NK-92 (cell line): Measurements from ENCODE around the gene AKR7A3.
"Not testable (repeated sequence)": the region's sequence is repeated elsewhere in the genome, so short reads cannot be mapped to it uniquely, and the experiment has no call there.

Experiments
- DNase-seq: peaks from one replicate; lab custom pipeline; 2025; ENCODE audit not compliant: unreplicated experiment; lab: John Stamatoyannopoulos, UW

Gene AKR7A3

DNA sequence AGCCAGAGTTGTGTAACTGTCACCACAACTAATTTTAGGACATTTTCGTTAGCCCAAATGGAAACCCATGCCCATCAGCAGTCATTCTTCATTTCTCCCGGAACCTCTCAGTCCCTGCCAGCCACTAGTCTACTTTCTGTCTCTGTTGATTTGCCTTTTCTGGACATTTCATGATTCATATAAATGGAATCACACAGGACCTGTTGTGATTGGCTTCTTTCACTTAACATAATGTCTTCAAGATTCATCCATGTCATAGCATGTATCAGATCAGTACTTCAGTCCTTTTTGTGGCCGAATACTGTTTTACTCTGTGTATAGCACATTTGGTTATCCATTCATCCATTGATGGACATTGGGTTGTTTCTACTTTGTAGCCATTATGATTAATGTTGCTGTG, 30.6 kb upstream of the AKR7A3 start:
- no peak for DNase-seq

DNA sequence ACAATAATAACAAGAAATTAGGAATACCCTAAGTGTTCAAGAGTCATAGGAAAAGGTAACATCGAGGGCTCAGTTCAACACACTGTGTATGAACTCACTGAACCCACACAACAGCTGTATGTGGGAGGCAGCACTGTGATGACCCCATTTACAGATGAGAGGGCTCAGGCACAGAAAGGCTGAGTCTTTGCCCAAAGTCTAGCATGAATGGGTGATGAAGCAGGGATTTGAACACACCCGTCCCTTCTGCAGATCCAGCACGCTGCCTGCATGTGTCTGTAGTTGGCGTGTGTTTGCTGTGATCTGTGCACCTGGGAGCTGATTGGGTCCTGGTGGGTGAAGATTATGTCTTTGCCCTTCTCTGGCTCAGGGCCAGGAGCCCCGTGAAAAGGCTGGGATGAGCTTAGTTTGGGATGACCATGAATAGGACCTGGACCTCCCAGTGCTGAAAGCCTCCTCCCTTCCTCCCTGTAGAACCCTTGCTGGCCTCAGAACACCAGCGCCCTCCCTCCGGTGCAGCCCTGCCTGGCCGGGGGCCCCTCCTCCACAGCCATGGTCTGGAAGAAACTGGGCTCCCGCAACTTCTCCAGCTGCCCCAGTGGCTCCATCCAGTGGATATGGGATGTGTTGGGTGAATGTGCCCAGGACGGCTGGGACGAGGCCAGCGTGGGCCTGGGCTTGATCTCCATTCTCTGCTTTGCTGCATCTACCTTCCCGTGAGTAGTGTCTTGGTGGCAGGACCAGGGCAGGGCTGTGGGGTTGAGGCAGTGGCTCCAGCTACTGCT, 28.7 kb upstream of the AKR7A3 start:
- no peak for DNase-seq

DNA sequence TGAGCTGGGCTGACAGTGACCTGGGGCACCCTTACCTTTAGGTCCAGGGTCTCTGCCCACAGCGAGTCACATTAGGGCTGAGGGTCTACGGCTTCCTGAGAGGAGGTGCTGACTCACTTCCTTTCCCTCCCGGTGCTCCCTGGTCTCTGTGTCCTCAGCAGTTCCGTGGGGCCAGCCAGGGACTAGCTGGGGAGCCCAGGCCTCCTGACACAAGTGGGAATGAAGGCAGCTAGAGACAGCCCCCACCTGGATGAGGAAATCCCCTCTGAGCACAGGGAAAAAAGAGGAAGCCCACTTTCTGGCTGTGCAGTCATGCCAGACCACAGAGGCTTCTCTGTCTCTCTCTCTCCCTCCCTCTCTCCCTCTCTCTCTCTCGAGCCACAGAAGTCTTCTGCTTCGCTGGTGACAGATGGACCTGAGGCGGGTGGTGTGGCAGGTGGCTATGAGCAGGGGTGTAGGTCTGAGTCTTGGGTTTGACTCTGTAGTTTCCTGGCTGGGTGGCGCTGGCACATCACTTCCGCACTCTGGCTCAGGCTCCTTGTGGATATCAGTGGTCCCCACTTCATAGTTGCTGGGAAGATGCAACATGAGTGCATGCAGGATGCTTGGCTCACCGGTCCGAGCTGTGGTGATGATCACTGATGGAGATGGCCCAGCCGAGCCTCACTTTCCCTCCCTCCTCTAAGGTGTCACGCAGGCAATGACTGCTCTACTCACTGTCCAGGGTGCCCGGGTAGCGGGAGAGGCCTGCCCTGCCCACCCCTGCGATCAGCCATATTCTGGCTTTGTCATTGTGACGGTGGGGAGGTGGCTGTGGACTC, 27.0 kb upstream of the AKR7A3 start:
- DNase-seq: no peak

DNA sequence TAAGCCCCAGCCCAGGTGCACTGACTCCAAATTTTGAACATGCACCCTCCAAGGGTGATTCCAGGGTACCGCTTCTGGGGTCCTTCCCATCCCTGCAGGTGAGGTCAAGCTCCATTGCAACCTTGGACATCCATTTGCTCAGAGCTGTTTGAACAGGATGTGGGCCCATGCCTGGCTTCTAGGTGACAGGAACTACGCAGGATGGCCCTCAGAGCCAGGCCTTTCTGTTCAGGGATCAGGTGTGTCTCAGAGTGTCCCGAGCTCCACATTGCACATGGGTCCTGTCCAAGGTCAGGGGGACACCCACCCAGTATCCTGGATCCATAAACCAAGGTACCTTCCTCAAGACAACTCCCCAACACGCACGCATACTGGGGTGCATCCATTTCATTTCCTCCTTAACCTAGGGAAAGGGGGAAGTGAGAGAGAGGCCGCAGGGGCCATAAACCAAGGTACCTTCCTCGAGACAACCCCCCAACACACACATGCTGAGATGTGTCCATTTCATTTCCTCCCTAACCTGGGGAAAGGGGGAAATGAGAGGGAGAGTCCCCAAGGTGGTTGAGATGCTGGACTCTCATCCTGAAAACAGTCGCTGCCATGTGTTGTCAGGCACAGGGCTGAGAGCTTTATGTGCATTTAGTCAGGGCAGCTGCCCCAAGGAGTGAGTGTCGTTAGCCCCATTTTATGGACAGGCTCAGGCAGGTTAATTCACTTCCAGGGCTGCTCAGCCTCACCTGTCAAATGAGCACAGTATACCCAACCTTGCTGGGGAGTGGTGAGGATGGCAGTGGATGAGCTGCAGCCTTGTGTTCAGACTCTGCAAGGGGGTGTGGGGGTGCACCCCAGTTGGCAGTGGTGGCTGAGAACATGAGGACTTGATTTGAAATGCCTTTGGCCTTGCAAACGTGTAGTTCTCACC, 25.7 kb upstream of the AKR7A3 start:
- DNase-seq: no peak

DNA sequence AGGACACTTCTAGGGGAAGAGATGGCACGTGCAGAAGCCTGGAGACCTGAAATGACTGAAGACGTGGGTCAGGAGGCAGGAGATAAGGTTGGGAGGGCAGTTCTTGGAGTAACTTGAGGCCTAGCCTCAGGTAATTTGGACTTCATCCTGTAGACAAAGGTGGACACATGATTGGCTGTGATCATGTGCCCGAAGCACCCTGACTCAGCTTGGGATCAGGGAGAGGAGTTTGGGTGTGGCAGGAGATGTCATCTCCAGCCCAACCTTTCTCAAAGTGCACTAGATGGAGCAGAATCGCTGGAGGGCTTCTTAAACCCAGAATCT, 25.0 kb upstream of the AKR7A3 start:
- no peak for DNase-seq

DNA sequence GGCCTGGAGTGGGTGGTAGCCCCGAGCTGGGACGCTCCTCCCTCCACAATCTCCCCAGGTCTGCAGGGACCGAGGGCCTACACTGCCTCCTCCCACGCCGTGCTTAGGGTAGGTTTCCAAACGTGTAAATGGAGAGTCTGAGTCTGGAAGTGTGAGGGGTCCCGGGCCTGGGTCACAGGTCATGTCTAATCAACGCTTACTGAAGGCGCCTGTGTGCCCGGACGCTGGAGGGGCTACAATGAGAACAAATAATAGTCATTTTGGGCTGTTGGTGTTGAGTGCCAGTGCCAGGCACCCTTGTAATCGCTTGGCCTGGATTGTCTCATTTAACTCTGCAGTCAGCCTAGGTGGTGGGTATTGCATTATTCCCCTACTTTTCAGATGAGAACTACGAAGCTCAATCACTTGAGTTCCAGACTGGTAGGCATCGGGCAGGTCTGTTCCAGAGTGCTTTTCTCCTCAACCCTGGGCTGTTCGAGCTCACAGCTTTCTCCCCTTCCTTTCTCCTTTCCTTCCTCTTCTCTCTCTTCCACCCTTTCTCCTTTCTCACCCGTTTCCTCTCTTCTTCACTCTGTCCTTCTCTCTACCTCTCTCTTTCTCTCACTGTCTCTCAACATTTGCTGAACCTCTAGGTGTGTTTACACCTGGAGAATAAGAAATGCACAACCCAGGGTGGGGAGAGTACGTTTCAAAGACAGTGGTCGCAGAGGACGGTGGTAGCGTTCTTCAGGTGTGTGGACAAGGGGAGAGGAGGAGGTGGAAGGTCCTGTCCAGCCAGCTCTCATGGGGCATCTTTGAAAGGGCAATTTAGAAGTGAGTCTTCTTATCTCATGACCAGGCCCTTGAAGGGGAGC, 24.4 kb upstream of the AKR7A3 start:
- no peak for DNase-seq

DNA sequence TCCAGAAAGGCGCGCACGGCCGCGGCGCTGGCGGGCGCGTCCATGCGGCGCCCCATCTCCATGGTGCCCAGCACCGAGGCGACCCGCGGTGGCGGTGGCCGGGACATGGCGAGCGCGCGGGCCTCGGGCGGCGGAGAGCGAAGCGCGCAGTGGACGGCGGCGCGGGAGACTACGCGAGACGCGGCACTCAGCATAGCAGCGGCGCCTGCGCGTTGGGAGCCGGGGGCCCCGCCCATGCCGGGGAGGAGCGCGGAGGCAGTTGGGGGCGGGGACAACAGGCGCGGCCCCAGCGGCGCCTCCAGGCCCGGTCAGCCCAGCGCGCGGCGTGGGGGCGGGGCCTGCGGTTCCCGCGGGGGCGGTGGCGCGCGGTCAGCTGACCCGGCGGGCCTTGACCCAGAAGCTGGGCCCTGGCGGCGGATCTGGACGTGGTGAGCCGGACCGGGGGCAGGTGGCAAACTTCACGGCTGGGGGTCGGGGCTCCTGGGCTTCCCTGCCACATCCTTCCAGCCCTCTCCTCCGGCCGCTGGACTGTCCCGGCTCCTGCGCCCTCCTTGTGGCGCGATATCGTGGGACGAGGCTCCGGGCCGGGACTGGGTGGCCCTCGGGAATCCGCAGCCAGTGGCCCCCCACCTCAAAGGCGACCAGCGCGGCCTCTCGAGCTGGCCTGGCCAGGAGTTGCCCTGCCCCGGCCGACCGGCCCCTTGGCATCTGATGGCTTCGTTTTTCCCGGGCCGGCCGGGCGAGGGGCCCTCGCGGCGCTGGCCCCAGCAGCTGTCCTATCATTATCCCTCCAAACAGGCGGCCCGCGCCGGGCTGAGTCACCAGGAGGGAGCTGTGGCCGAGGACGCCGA, 23.6 kb upstream of the AKR7A3 start, which contains the start of the genes AKR7A2 and SLC66A1:
Gene AKR7A2 (minus strand): TSS at position 214 of the 851 bp plus-strand sequence. CDS start 20 bp downstream, at position 194.
Gene SLC66A1 (plus strand): TSS at position 396 of the 851 bp plus-strand sequence. CDS start 5,352 bp downstream, outside the sequence.
- no peak for DNase-seq

DNA sequence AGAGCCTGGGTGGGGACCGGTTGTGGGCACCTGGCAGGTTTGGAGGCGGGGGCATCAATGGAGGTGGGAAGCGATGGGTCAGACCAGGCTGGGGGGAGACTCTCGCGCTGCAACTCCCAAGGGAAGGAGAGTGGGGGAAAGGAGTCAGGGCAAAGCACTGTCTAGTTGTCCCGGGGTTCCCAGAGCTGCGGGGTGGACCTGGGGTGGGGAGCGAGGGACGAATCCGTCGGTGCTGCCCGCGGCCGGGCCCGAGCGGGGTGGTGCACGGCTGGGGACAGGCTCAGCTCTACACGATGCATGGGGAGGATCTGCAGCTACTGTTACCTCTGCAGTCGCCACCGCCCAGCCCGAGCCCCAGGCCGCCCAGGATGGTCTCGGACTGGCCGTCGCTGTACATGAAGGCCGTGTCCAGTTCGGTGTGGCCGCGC, 22.9 kb upstream of the AKR7A3 start:
- no peak for DNase-seq

DNA sequence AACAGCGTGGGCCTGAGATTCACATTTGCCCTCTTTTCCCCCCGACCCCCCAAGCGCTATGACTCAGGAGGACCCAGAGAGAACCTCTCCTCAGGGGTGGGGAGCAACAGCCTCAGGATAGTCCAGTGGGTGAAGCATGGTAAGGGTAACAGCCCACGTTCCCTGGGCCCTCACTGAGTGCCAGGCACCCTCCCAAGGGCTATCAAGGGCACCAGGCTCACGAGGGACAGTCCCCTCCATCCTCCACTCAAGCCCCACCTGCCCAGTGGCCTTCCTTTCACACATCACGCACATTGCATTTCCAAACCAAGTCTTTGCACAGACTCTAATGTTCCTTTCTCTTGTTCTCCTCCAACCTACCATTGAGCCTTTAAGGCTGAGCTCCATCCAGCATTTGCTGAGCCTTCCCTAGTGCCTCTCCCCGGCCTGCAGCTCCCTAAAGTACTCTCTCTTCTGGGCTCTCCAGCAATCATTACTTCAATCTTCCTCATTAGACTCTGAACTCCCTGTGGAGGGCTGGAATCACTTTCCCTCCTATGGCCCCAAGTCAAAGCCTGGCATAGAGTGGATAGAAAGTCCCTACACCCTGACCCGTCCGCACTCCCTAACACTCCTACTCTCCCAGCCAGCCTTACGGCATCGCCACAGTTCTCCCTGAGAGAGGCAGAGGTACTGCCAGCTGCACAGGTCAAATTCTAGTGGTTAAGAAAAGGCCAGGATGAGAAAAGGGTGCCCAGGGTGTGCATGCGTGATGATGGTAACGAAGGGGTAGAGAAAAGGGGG, 22.3 kb upstream of the AKR7A3 start:
- DNase-seq: no peak

DNA sequence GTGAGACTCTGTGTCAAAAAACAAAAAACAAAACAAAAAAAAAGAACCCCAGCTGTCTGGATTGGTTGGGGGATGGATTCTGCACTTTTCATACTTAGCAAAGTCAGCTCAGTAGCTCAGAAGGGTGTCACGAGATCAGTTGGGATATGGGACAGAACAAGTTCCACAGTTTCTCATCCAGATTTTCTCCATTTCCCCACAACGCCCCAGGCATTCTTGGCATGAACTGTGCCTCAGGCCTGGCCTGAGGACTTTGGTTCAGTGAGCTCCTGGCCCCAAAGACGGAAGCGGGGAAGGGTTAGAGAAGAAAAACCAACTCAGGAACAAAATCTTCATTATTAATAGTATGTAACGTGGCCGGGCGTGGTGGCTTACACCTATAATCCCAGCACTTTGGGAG, 21.5 kb upstream of the AKR7A3 start:
- no peak for DNase-seq

DNA sequence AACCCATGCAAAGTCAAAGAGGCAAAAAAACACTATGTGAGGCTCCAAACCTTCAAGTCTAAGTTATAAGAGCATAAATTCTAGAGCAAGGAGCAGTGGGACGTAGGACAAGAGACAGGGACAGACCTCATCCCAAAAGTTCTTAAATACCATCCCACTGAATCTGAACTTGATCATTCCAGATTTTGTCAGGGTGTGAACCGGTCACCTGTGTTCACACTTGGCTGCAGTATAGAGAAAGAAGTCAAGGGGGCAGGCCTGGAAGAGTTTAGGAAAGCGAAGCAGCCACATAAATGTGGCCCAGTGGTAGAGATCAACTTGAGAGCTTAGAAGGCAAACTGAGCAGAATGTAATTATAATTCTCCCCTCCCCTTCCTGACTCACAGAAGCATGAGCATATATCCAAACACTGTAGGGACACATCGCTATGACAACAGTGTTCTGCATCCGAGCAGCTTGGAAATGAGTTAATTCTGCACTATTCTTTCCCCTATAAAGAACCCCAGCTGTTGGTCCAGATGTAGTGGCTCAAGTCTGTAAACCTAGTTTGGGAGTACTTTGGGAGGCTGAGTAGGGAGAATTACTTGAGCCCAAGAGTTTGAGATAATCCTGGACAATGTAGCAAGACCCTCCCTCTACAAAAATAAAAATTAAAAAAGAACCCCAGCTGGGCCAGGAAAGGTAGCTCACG, 20.7 kb upstream of the AKR7A3 start:
- no peak for DNase-seq

DNA sequence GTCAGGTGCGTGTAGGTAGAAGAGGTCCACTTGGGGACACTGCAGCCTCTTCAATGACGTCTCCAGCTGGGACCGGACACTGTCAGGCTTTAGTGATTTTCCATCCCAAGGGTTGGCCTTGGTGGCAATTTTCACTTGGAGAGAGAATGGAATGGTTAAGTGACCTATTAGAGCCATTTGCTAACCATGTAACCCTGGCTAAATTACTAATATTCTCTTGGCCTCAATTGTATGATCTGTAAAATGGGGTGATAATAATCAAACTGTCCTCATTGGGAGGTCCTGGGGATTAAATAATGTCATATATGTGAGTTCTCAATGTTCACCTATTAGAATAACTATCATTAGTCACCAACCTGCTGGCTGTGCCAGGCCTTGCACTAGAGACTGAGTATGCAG, 19.9 kb upstream of the AKR7A3 start:
- no peak for DNase-seq

DNA sequence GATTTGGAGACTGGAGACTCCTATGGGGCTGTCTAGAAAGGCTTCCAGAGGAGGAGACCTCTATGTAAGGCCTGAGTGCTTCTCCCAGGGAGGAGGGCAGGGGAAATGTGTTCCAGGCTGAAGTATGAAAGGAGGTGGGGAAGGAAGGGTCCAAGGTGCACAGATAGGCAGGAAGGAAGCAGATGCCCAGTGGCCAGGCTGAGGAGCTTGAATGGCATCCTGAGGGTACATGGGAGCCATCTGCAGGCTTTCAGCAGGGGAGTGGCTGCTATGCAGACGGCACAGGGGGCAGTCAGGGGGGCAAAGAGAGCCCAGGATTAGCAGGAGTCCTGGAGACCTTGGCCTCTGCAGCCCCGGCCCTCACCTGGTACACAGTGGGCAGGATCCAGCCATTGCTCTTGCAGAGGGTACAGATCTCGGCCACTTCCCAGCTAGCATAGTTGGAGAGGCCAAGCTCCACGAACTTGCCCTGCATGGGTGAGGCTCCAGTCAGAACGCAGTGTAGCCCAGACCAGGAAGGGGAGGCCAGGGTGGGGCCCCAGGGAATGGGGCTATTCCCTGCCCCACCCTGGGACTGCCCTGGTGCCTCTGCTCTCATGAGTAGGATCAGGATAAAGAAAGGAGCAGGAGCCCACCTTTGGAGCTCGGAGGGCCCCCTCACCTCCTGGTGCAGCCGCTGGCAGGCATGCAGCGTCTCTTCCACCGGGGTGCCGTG, 19.4 kb upstream of the AKR7A3 start:
- no peak for DNase-seq

DNA sequence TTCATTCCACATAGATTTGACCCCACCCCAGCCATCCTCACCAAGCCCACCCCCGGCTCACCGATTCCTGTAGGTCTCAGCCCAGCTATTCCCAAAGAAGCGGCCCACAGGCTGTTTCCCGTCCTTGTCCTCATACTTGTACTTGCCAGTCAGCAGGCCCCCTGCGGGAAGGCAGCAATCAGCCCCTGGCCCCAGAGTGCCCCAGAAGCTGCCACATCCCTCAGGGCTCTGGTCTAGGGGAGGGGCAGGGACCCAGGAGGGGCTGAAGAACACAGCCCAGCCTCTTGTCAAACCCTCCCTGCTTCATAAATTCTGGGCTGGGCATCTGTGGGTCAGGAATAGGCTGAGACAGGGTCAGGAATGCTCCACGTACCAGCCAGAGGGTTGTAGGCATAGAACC, 18.4 kb upstream of the AKR7A3 start:
- DNase-seq: no peak

DNA sequence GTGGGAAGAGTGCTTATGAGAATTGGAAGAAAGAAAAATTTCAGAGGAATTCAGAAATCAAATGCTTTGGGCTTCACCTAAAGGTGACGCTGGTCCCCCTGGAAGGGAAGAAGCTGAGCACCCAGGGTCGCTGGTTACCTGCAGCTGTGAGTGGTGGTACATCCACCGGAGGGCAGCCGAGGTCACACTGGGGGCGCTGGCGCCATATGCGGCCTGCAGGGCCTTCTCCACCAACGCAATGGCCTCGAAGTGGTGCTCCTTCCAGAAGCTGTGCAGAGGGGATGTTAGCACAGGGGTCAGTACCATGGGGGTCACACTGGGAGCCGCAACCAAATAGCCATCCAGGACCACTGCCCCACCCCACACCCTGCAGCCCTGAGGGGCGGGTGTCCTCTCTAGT, 17.3 kb upstream of the AKR7A3 start:
- no peak for DNase-seq

DNA sequence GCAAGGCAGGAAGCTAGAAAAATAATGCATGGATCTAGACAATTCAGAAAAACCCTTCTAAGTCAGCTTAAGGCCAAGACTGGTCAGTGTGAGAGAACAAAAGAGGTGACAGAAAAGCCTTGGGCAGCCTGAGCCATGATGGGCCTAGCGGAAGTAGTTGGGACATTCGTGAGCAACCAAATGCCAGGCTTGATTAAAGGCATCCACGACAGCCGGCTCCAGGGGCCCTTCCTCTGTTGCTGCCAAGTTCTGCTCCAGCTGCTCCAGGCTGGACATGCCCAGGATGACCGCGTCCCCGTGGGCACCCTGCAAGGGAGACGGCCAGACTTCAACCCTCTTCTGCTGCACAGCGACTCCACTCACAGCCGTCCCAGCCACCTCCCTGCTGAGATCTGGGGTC, 15.5 kb upstream of the AKR7A3 start:
- not testable (repeated sequence) for DNase-seq

DNA sequence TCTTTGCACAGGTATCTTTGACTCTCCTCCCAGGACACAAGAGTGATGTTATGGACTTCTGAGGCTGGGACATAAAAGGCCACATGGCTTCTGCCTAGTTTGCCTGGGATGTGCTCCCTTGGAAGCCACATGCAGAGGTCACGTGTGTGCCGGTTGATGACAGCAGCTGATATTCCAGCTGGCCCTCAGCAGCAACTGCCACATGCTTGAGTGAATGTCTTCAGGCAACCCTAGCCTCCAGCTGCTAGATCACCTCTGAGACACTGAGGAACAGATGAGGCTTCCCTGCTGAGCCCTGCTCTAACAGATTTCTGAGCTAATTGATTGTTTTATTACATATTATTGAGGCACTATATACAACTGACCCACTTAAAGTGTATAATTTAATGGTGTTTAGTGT, 11.6 kb upstream of the AKR7A3 start:
- no peak for DNase-seq
